Trophoblast cell (in vitro differentiated cells and primary cell): Measurements from ENCODE around the gene PRUNE2.

Experiments
- DNase-seq, 2 donors: peaks; one replicate each; pipeline ENCODE4 v3.0.0-alpha.2; 2016
- H2AFZ ChIP-seq: 2 replicates; pipeline ENCODE4 v1.6.1; 2013; ENCODE audit warnings: low read length, moderate library complexity, mild to moderate bottlenecking; ENCODE audit not compliant: insufficient read depth, poor library complexity
- H2AK5ac ChIP-seq: 2 replicates; pipeline ENCODE4 v1.6.1; 2013; ENCODE audit warnings: mild to moderate bottlenecking, low read length
- H2BK120ac ChIP-seq: 2 replicates; pipeline ENCODE4 v1.6.1; 2013; ENCODE audit warnings: low read length, mild to moderate bottlenecking, moderate library complexity; ENCODE audit not compliant: insufficient read depth, poor library complexity
- H2BK12ac ChIP-seq: 2 replicates; pipeline ENCODE4 v1.6.1; 2013; ENCODE audit warnings: mild to moderate bottlenecking, low read length, moderate library complexity
- H2BK5ac ChIP-seq: 2 replicates; pipeline ENCODE4 v1.6.1; 2013; ENCODE audit warnings: low read length, low read depth, moderate library complexity, mild to moderate bottlenecking; ENCODE audit not compliant: poor library complexity
- H3K14ac ChIP-seq: 2 replicates; pipeline ENCODE4 v1.6.1; 2013; ENCODE audit warnings: mild to moderate bottlenecking, low read length
- H3K18ac ChIP-seq: 2 replicates; pipeline ENCODE4 v1.6.1; 2013; ENCODE audit warnings: mild to moderate bottlenecking, low read length
- H3K23ac ChIP-seq: 2 replicates; pipeline ENCODE4 v1.6.1; 2013; ENCODE audit warnings: low read length
- H3K27ac ChIP-seq: 2 replicates; pipeline ENCODE4 v1.5.1; 2013; ENCODE audit warnings: low read depth, mild to moderate bottlenecking, inconsistent platforms, low read length, moderate library complexity
- H3K27me3 ChIP-seq: 2 replicates; pipeline ENCODE4 v1.6.1; 2013; ENCODE audit warnings: inconsistent platforms, mild to moderate bottlenecking, low read length, moderate library complexity; ENCODE audit not compliant: insufficient read depth
- H3K36me3 ChIP-seq, 2 experiments: 1 replicate in 1 of 2; 2 replicates in 1 of 2; pipeline ENCODE4 v1.6.1; 2013; ENCODE audit warnings: low read length in 2 of 2, mild to moderate bottlenecking in 2 of 2, moderate library complexity in 1 of 2; ENCODE audit not compliant: insufficient read depth in 2 of 2, control insufficient read depth in 1 of 2
- H3K4ac ChIP-seq: 2 replicates; pipeline ENCODE4 v1.6.1; 2013; ENCODE audit warnings: low read depth, mild to moderate bottlenecking, low read length, moderate library complexity
- H3K4me1 ChIP-seq, 2 experiments: 1 replicate in 1 of 2; 2 replicates in 1 of 2; pipeline ENCODE4 v1.6.1; 2013; ENCODE audit warnings: low read length in 2 of 2, mild to moderate bottlenecking in 2 of 2, moderate library complexity in 1 of 2; ENCODE audit not compliant: insufficient read depth in 2 of 2, control insufficient read depth in 1 of 2
- H3K4me2 ChIP-seq: 2 replicates; pipeline ENCODE4 v1.6.1; 2013; ENCODE audit warnings: inconsistent platforms, mild to moderate bottlenecking, low read length, moderate library complexity
- H3K4me3 ChIP-seq: 2 replicates; pipeline ENCODE4 v1.5.1; 2013; ENCODE audit warnings: mild to moderate bottlenecking, low read depth, low read length, inconsistent platforms
- H3K79me1 ChIP-seq: one replicate; pipeline ENCODE4 v1.6.1; 2013; ENCODE audit warnings: low read length
- H3K79me2 ChIP-seq: 2 replicates; pipeline ENCODE4 v1.6.1; 2013; ENCODE audit warnings: low read length, mild to moderate bottlenecking; ENCODE audit not compliant: control insufficient read depth, insufficient read depth, poor library complexity
- H3K9ac ChIP-seq: 2 replicates; pipeline ENCODE4 v1.6.1; 2013; ENCODE audit warnings: mild to moderate bottlenecking, low read length
- H3K9me3 ChIP-seq: 2 replicates; pipeline ENCODE4 v1.6.1; 2013; ENCODE audit warnings: low read depth, mild to moderate bottlenecking, control low read depth, inconsistent platforms, low read length; ENCODE audit not compliant: insufficient read depth
- H4K12ac ChIP-seq: 2 replicates; pipeline ENCODE4 v1.6.1; 2013; ENCODE audit warnings: low read depth, mild to moderate bottlenecking, low read length, moderate library complexity
- H4K8ac ChIP-seq: 2 replicates; pipeline ENCODE4 v1.6.1; 2013; ENCODE audit warnings: low read depth, mild to moderate bottlenecking, low read length, moderate library complexity
- H4K91ac ChIP-seq: one replicate; pipeline ENCODE4 v1.6.1; 2013; ENCODE audit warnings: low read depth, mild to moderate bottlenecking, low read length, moderate library complexity
- WGBS: extraction: QIAGEN DNeasy Blood & Tissue Kit; methylation state at CpG from one replicate; pipeline ENCODE4 v1.1.7; 2013; ENCODE audit warnings: missing lambda C conversion rate; ENCODE audit not compliant: insufficient read length, insufficient coverage; ENCODE audit errors: extremely low coverage; 5-methylcytosine and 5-hydroxymethylcytosine counted together

The PRUNE2 gene

GRCh38 chr9:76630916-76631315 lies 275.0 kb downstream of the PRUNE2 start:
- Histone ChIP-seq H3K4me3 (no peak overlapping the region), H3K36me3 (no peaks in the 10 kb centered on the region), H3K4me1 (no peaks in the 10 kb centered on the region), H3K27me3 (no peaks in the 10 kb centered on the region), H3K9me3 (no peaks in the 10 kb centered on the region), H4K12ac (no peak overlapping the region), H2BK120ac (no peak overlapping the region), H3K14ac (no peak overlapping the region), H3K4ac (no peak overlapping the region), H3K27ac (no peak overlapping the region), H3K9ac (no peak overlapping the region), H2AFZ (no peak overlapping the region), H3K79me1 (no peaks in the 10 kb centered on the region), H3K18ac (no peak overlapping the region), H2AK5ac (no peak overlapping the region), H3K4me2 (no peak overlapping the region), H4K91ac (no peak overlapping the region), H3K23ac (no peak overlapping the region), H3K79me2 (no peaks in the 10 kb centered on the region), H2BK12ac (no peak overlapping the region), H4K8ac (no peak overlapping the region), H2BK5ac (no peak overlapping the region)
- no peak for DNase-seq
- WGBS = no CpG with 5 or more reads among the region's 3 CpGs

- Histone ChIP-seq H3K36me3 (no peaks in the 10 kb centered on the region), H2AFZ (no peak overlapping the region), H3K9ac (no peak overlapping the region), H3K18ac (no peak overlapping the region), H3K9me3 (no peaks in the 10 kb centered on the region), H4K8ac (no peak overlapping the region), H3K4me1 (no peaks in the 10 kb centered on the region), H4K91ac (no peak overlapping the region), H3K4me3 (no peak overlapping the region), H3K4ac (no peak overlapping the region), H3K27ac (no peak overlapping the region), H3K4me2 (no peak overlapping the region), H2AK5ac (no peak overlapping the region), H3K23ac (no peak overlapping the region), H2BK5ac (no peak overlapping the region), H2BK12ac (no peak overlapping the region), H4K12ac (no peak overlapping the region), H3K79me2 (no peaks in the 10 kb centered on the region), H2BK120ac (no peak overlapping the region), H3K27me3 (no peaks in the 10 kb centered on the region), H3K79me1 (no peaks in the 10 kb centered on the region), H3K14ac (no peak overlapping the region)
- no peak for DNase-seq
- no CpG with 5 or more reads among the region's 4 CpGs for WGBS
Observed at GRCh38 chr9:76629205-76629990, 276.5 kb downstream of the PRUNE2 start.

GRCh38 chr9:76628155-76628554 lies 277.8 kb downstream of the PRUNE2 start:
- no peak overlapping the region for H3K27ac ChIP-seq
- no peak for DNase-seq
- no peak overlapping the region for H3K9ac ChIP-seq
- H2BK120ac ChIP-seq = no peak overlapping the region
- no peak overlapping the region for H2BK5ac ChIP-seq
- H4K12ac ChIP-seq = no peak overlapping the region
- H3K27me3 ChIP-seq = no peaks in the 10 kb centered on the region
- H3K4me3 ChIP-seq = no peak overlapping the region
- no peaks in the 10 kb centered on the region for H3K4me1 ChIP-seq
- H3K79me1 ChIP-seq = no peaks in the 10 kb centered on the region
- H3K9me3 ChIP-seq = no peaks in the 10 kb centered on the region
- H3K36me3 ChIP-seq = no peaks in the 10 kb centered on the region
- H2BK12ac ChIP-seq = no peak overlapping the region
- no peak overlapping the region for H3K14ac ChIP-seq
- no CpG with 5 or more reads among the region's 5 CpGs for WGBS
- no peak overlapping the region for H2AK5ac ChIP-seq
- H3K4me2 ChIP-seq = no peak overlapping the region
- no peaks in the 10 kb centered on the region for H3K79me2 ChIP-seq
- no peak overlapping the region for H4K8ac ChIP-seq
- no peak overlapping the region for H3K4ac ChIP-seq
- H4K91ac ChIP-seq = no peak overlapping the region
- H3K18ac ChIP-seq = no peak overlapping the region
- no peak overlapping the region for H3K23ac ChIP-seq
- no peak overlapping the region for H2AFZ ChIP-seq

- Histone ChIP-seq H3K4me2 (no peak overlapping the region), H3K79me1 (no peaks in the 10 kb centered on the region), H3K27ac (no peak overlapping the region), H3K27me3 (no peaks in the 10 kb centered on the region), H3K4me1 (no peaks in the 10 kb centered on the region), H3K18ac (no peak overlapping the region), H2BK5ac (no peak overlapping the region), H3K23ac (no peak overlapping the region), H4K12ac (no peak overlapping the region), H3K4ac (no peak overlapping the region), H3K9me3 (no peaks in the 10 kb centered on the region), H3K79me2 (no peaks in the 10 kb centered on the region), H4K8ac (no peak overlapping the region), H2BK120ac (no peak overlapping the region), H3K9ac (no peak overlapping the region), H3K36me3 (no peaks in the 10 kb centered on the region), H2BK12ac (no peak overlapping the region), H3K4me3 (no peak overlapping the region), H2AK5ac (no peak overlapping the region), H2AFZ (no peak overlapping the region), H3K14ac (no peak overlapping the region), H4K91ac (no peak overlapping the region)
- WGBS = no CpG with 5 or more reads among the region's 7 CpGs
- DNase-seq = no peak
Observed at GRCh38 chr9:76626980-76627379, 278.9 kb downstream of the PRUNE2 start.
